Right renal cortex interstitium (tissue), 3 donors: ENCODE measurements around the gene SOX15. TPM values are rescaled to one million over a fixed set of nuclear protein-coding genes. Genes with fewer than 3 reads are reported as not detected.
"Not testable (repeated sequence)": the region's sequence is repeated elsewhere in the genome, so short reads cannot be mapped to it uniquely, and the experiment has no call there.

ENCODE experiments used
- DNase-seq, 3 donors: peaks; one replicate each; pipeline ENCODE4 v3.0.0-alpha.2; 2013; ENCODE audit warnings: low read depth in 3 of 3, low spot score in 2 of 3
- polyA plus RNA-seq, 3 donors: library from polyadenylated mRNA; unstranded; fragments of 120-200 nt; gene quantifications; one replicate each; pipeline ENCODE4 v1.2.1, GENCODE V29; 2013; ENCODE audit not compliant: insufficient read length in 3 of 3

Gene SOX15
- polyA plus RNA-seq, 3 donors, result 2.8 to 3.9 (median 2.9) TPM

GRCh38 chr17:7611635-7612293, 21.9 kb upstream of the SOX15 start:
- no peak for DNase-seq

DNA sequence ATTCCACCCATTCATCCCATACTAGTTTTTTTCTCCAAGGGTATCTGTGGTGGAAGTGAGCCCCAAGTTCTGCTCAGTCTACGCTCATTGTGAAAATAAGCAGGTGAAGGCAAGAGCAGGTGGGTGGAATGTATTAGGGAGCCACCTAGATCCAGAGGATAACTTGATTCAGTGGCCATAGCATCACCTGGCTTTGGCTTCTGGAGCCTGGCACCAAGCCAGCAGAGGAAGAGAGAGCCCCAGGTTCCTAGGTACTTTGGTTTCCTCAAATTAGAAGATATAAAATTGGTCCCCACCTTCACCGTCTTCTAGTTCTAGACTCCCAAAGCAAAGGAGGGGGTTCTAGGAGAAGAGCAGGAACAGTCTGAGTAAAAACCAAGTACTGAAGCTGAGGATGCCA, 20.7 kb upstream of the SOX15 start:
- no peak for DNase-seq

GRCh38 chr17:7606280-7606679, 16.4 kb upstream of the SOX15 start:
- DNase-seq, result no peak

GRCh38 chr17:7597561-7597960, 7.7 kb upstream of the SOX15 start:
- not testable (repeated sequence) for DNase-seq

DNA sequence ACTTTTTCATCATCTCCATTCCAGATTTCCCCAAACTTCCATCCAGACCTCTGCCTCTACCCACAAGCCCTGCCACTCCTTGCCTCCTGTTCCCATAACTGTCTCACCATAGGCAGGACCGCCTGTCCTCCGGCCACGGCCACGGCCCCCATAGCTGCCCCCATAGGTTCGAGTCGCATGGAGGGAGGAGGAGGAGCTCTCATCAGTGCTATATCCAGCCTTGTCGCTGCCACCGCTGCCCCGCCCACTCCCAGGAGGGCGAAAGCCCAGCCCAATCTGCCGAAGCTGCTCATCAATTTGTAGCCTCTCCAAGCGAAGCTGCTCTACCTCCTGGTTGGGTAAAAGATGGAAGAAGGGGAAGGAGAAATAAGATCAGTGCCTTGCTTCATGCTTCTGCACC, 3.4 kb upstream of the SOX15 start:
- no peak for DNase-seq

- no peak for DNase-seq
Measured at GRCh38 chr17:7592422-7593021, 2.6 kb upstream of the SOX15 start.

DNA sequence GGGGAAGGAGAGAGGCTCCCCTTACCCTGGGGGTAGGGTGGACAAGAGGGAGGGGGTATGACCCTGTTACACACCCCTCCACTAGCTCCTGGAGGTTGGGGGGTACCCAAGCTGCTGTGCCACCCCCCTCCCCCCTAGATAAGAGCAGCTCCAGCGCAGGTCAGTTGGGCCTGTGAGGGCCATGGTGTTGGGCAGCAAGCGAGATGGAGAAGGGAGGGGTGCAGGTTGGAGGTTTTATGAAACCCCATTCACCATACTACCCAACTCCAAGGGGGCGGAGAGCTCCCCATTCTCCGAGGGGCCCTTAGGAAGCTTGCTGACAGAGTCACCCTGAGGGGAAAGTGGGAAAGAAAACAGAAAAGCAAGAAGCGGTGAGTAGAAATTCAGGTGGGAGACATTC, 1.7 kb upstream of the SOX15 start:
- no peak for DNase-seq

- DNase-seq, result no peak
Measured at GRCh38 chr17:7590743-7591142, 849 bp upstream of the SOX15 start.

- peak in 2 of 3 donors; percentile 74 to 76 for DNase-seq
Measured at GRCh38 chr17:7589204-7589868, 558 bp downstream of the SOX15 start.

- no peak for DNase-seq
Measured at GRCh38 chr17:7588553-7589203, 1.2 kb downstream of the SOX15 start.

DNA sequence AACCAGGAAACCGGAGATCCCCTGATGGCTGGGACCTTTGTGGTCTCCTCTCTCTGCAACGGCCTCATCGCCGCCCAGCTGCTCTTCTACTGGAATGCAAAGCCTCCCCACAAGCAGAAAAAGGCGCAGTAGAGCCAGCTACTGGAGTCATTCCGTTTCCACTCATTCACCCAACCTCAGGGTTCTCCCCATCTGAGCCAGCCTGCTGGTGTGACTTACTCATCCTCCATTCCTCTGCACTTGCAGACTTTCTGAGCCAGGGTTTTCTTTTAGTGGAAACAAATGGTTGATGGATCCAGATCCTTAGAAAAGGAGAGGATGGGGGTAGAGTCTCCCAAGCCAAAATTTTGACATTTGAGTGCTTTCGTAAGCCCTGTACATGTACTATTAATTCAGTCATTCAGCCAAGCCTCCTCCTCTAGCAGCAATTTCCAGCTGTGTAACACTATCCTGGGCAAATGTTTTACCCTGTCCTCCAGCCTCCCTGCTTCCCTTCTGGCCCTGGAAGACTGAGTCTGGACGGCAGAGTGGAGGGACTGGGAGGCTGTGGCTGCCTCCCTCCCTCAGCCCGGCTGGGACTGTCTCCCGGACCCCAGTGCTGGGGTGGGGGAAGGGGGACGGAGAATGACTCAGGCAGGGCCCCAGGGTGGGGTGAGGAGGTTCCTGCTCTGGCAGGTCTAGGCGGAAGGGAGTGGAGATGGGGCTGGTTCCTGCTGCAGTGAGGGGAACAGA, 2.3 kb downstream of the SOX15 start:
- no peak for DNase-seq

GRCh38 chr17:7586673-7587419, 3.0 kb downstream of the SOX15 start:
- DNase-seq, result no peak

- peak; percentile 94 to 98 (median 95) for DNase-seq
Measured at GRCh38 chr17:7583253-7584109, 6.4 kb downstream of the SOX15 start, which contains the start of gene MPDU1. Gene MPDU1, plus strand, starts transcription at chr17:7583852. Its CDS starts 11 bp downstream, at chr17:7583863.

DNA sequence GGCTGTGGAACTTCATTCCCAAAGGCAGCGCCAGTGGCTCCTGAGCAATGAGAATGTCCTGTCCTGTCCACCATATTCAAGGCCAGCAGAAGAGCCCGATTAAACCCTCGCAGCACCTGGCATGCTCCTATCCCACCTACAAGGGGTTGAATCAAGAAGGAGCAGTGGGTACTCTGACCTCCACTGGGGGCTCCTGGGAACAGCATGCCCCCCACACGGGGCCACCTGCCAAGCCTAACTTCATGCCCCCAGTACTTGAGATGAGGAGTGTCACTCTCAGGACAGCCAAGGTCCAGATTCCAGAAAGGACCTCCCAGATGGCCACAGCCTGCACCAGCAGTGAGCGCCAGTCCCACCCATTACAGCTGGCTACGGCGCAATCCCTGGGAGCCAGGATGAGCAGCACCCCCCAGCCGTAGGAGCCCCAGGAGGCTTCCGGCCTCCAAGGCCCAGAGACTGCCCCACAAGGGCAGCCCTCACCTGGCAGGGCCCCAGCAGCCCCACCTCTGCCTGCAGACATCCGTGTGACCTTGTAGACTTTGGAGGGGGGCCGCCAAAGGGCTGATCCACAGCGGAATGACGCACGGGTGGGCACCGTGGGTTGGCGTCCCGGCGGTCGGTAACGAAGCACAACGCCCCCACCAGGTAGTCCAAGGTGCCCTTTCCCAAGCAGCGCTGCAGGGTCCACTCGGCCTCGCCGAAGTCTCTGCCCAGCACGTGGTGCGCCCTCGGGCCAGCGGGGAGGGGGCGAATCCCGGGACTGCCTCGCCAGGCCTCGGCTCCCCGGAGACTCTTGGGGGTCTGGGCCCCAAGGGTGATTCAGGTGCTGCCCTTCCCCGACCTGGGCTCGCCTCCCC, 7.3 kb downstream of the SOX15 start:
- DNase-seq, result no peak

DNA sequence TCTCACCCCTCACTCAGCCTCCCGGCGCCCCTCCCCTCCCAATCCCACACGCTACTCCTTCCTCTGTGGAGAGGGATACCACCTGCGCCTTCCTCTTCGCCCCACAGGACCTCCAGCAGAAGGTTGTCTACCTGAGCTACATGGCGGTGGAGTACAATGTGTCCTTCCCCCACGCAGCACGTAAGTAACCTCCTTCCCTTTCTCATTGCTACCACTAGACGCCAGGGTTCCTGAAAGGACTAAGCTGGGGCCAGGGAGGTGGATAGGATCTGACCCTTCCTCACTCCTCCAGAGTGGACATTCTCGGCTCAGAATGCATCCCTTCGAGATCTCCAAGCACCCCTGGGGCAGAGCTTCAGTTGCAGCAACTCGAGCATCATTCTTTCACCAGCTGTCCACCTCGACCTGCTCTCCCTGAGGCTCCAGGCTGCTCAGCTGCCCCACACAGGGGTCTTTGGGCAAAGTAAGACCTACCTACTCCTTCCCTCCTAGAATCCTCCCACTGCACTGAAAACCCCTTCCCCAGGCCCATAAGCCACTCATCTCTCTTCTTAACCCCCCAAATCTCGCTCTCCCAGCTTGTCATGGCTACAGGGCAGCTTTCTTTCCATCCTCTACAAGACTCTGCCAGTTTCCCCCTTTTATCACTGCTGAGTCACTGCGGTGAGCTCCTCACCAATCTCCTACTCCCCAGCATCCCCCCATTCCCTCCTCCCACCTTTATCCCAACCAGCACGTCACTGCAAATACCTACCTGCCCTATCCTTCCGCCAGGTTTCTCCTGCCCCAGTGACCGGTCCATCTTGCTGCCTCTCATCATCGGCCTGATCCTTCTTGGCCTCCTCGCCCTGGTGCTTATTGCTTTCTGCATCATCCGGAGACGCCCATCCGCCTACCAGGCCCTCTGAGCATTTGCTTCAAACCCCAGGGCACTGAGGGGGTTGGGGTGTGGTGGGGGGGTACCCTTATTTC, 9.0 kb downstream of the SOX15 start:
- no peak for DNase-seq

- no peak for DNase-seq
Measured at GRCh38 chr17:7579834-7580603, 9.9 kb downstream of the SOX15 start.
